ENCODE measurements around the gene ZFHX3.
"Not testable (repeated sequence)": the region's sequence is repeated elsewhere in the genome, so short reads cannot be mapped to it uniquely, and the experiment has no call there.

The ZFHX3 gene

GRCh38 chr16:73021866-73022495, 25.9 kb downstream of the ZFHX3 start:
- DNase-seq = no peak

GRCh38 chr16:73020409-73020884, 27.5 kb downstream of the ZFHX3 start:
- no peak for DNase-seq

- no peak for DNase-seq
Observed at GRCh38 chr16:73019457-73020362, 28.2 kb downstream of the ZFHX3 start.

- DNase-seq = no peak
Observed at GRCh38 chr16:73018821-73019456, 29.0 kb downstream of the ZFHX3 start.

- no peak for DNase-seq
Observed at GRCh38 chr16:73017321-73017720, 30.6 kb downstream of the ZFHX3 start.

- no peak for DNase-seq
Observed at GRCh38 chr16:73016488-73016830, 31.5 kb downstream of the ZFHX3 start.

GRCh38 chr16:73015612-73016487, 32.1 kb downstream of the ZFHX3 start:
- peak; percentile 18 for DNase-seq

- DNase-seq = no peak
Observed at GRCh38 chr16:73014768-73015167, 33.2 kb downstream of the ZFHX3 start.

- DNase-seq = no peak
Observed at GRCh38 chr16:73013974-73014373, 34.0 kb downstream of the ZFHX3 start.

- no peak for DNase-seq
Observed at GRCh38 chr16:73012341-73012740, 35.6 kb downstream of the ZFHX3 start.

GRCh38 chr16:73011926-73012325, 36.0 kb downstream of the ZFHX3 start:
- DNase-seq = no peak

GRCh38 chr16:73010150-73010676, 37.7 kb downstream of the ZFHX3 start:
- no peak for DNase-seq

- DNase-seq = not testable (repeated sequence)
Observed at GRCh38 chr16:73009710-73010109, 38.2 kb downstream of the ZFHX3 start.

- no peak for DNase-seq
Observed at GRCh38 chr16:73006026-73006425, 41.9 kb downstream of the ZFHX3 start.

- DNase-seq = no peak
Observed at GRCh38 chr16:73002866-73003265, 45.1 kb downstream of the ZFHX3 start.

GRCh38 chr16:73000907-73001521, 46.9 kb downstream of the ZFHX3 start:
- no peak for DNase-seq

- no peak for DNase-seq
Observed at GRCh38 chr16:73000020-73000906, 47.7 kb downstream of the ZFHX3 start.

GRCh38 chr16:72999541-73000019, 48.3 kb downstream of the ZFHX3 start:
- DNase-seq = no peak

GRCh38 chr16:72997141-72997542, 50.8 kb downstream of the ZFHX3 start:
- peak; percentile 58 for DNase-seq

- DNase-seq = no peak
Observed at GRCh38 chr16:72996291-72997062, 51.5 kb downstream of the ZFHX3 start.

Data from hematopoietic multipotent progenitor cell treated with erythropoietin and hydrocortisone succinate and interleukin-3 and kit ligand, for 6 days (in vitro differentiated cells).